GM08714 (cell line): ENCODE measurements around the gene RGS12.

Experiments
- H3K4me3 ChIP-seq: fragments of 200-500 bp; sonication (Bioruptor generic); 2 replicates; pipeline ENCODE4 v1.5.1; 2014; ENCODE audit warnings: mild to moderate bottlenecking, low read length, inconsistent platforms
- ZNF274 ChIP-seq: IDR thresholded peaks from 2 replicates; pipeline ENCODE4 v1.6.1; 2012; ENCODE audit warnings: mild to moderate bottlenecking, low read depth, low read length

Gene RGS12

GRCh38 chr4:3250956-3251690, 41.7 kb upstream of the RGS12 start:
- no peak for TF ChIP-seq ZNF274
- no peak overlapping the region for H3K4me3 ChIP-seq

DNA sequence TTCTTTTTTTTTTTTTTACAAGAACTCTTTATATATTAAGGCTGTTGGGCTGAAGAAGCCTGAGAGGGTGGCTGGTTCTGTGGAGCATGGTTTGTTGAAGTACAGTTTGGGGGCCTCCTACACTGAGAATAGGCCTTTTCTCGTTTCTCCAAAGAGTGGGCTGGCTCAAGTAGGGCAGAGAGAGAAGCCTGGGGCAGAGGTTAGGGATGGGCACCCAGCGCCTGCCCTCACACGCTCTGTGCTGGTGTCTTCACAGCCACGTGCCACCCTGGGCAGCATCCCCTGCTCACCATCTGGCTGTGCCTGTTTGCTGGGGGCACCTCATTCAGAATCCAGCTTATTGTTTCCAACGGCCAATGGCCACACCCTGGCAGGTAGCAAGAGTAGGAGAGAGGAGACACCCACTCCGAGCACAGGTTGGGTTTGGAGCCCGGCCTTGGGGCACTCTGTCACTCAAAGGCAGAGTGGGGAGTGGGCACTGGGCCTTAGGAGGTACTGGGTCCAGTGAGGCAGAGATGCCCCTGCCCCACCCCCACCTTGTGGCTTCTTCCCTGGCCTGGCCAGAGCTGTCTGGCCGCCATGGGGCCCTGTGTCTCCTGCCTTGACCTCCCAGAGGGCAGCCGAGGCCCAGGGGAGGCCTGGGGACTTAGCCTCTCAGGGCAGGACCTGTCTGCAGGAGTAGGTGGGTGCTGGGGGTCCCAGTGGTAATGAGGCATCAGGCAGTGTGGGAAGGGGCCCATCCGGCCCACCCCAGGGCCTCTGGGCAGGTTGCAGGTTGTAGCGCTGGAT, 40.9 kb upstream of the RGS12 start:
- TF ChIP-seq ZNF274, result no peak
- H3K4me3 ChIP-seq, result no peak overlapping the region

GRCh38 chr4:3252480-3252828, 40.4 kb upstream of the RGS12 start:
- TF ChIP-seq ZNF274, result no peak
- H3K4me3 ChIP-seq, result no peak overlapping the region

GRCh38 chr4:3252831-3253641, 39.8 kb upstream of the RGS12 start:
- TF ChIP-seq ZNF274, result no peak

GRCh38 chr4:3253808-3254207, 39.0 kb upstream of the RGS12 start:
- H3K4me3 ChIP-seq, result no peak overlapping the region
- TF ChIP-seq ZNF274, result no peak

More at GRCh38 chr4:3252831-3253641, 39.8 kb upstream of the RGS12 start:
- H3K4me3 ChIP-seq, result no peak overlapping the region

DNA sequence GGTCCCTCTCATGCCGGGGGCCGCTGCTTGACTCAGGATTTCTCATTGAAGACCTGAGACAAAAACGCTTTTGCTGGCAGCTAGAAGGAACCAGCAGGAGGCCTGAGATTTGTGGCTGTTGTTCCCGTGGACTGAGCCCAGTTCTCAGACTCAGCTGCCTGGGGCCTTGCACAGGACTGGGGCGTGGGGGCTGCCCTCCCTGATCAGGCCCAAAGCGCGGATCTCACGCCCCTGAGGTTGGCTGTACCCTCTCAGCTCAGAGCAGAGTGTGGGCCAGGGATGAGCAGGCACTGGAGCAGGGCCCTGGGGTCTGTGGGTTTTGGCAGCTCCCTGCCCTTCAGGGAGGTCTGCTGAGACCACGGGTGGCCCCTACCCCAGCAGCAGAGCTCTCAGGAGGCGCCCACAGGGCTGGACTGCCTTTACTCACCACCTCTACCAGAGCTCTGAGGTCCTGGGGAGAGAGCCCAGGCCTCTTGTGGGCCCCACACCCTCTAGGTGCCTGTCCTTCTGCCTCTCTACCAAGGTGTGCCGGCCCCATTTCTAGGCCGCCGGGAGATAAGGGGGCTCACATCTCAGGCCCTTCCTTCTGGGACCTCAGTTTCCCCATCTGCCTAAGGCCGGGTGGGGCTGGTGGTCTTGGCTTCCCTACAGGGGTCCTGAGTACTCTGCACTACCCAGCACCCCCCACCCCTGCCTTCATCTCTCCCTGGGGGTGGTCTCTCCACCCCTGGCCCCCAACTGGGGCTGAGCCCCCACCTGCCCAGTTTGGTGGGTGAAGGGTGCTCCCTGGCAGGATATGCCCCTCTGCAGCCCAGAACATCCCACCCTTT, 38.3 kb upstream of the RGS12 start:
- TF ChIP-seq ZNF274, result no peak
- H3K4me3 ChIP-seq, result no peak overlapping the region

- TF ChIP-seq ZNF274, result no peak
- no peak overlapping the region for H3K4me3 ChIP-seq
Measured at GRCh38 chr4:3255611-3256186, 37.1 kb upstream of the RGS12 start.

DNA sequence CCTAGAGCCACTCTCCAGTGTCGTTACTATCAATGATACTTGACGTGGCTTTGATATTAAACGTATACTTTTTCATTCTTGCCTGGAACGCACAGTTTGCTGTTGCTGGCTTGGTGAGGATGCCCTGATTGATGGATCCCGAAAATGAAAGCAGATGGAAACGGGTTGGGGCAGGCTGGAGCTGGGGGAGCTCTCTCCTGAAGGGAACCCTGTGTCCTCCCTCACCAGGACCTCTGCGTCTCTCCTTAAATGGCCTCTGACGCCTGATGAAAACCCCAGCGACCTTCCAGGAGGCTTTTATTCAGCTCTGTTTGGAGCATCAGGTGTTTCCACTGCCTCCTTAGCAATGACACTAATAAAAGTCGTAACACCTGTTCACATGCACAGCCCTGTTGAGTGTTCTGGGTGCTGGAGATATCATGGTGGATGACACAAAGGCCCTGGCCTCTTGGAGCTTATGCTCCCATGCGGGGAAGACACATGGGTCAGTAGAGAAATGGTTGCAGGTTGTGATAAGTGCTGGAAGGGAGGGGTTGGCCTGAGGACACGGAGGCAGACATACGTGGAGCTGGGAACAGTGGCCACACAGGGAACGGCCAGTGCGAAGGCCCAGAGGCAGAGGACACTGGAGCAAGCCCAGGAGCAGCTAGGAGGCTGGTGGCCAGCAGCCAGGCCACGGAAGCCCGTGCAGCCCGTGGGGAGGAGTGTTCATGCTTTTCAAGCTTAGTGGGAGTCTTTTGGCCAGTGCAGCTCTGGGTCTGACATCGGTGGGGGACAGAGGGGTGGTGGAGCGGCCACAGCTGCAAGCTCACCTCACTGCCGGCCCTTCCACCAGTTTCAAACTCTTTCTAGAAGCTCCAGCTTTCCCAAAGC, 36.4 kb upstream of the RGS12 start:
- no peak for TF ChIP-seq ZNF274
- no peak overlapping the region for H3K4me3 ChIP-seq

- H3K4me3 ChIP-seq, result no peak overlapping the region
- TF ChIP-seq ZNF274, result no peak
Measured at GRCh38 chr4:3257103-3257555, 35.7 kb upstream of the RGS12 start.

- no peak overlapping the region for H3K4me3 ChIP-seq
- TF ChIP-seq ZNF274, result no peak
Measured at GRCh38 chr4:3257556-3258482, 35.0 kb upstream of the RGS12 start.

DNA sequence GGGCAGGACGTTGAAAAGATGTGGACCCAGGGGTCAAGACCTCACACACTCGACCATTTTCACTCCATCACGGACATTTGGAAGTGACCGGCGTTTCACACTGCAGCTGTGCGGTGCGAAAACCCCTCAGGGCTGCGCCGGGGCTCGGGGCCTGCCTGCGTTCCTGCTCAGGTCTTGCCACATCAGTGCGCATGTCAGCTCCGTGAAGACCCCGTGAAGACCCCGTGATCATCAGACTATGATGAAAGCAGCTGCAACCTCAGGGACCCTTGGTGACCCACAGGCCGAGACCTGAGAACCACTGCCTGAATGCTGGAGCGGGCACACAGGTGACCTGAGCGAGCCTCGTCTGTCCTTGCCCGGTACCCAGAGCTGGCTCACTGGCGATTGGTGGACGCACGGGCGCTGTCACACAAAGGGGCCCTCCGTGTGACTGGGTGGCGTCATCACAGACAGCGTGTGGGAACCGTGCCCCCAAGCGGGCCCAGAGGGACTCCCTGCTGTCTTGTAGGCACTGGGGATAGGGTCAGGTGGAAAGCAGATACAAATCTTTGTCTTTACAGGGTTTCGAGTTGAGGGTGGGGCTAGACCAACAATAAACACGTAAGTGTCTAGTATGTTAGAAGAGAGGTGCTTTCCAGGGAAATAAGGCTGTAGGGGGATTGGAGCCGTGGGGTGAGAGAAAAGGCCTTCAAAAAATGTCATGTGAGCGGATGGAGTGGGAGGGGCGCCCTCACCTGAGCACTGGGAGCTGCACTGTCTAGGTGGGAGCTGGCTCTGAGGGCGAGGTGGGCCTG, 31.2 kb upstream of the RGS12 start:
- TF ChIP-seq ZNF274, result no peak
- H3K4me3 ChIP-seq, result no peak overlapping the region
